ENCODE measurements around the gene RABGAP1L. TPM values are rescaled to one million over a fixed set of nuclear protein-coding genes. Genes with fewer than 3 reads are reported as not detected.
"Not testable (repeated sequence)": the region's sequence is repeated elsewhere in the genome, so short reads cannot be mapped to it uniquely, and the experiment has no call there.

RABGAP1L gene
- polyA plus RNA-seq (ENCODE audit: insufficient read length in 12 of 12), result 10 to 100 TPM in 11 of 12 donors, not detected in 1; 11.4 to 34.1 (median 16.6) TPM
- long read RNA-seq, donor 1, full-length matches to known transcripts, result 4 of 10 reads
- long read RNA-seq, donor 1, partial matches to known transcripts, result 6 of 10 reads
- long read RNA-seq, donor 1, other reads (novel, unspliced or antisense), result 0 of 10 reads
- long read RNA-seq, donor 2, partial matches to known transcripts, result 9 of 9 reads
- long read RNA-seq, donor 2, other reads (novel, unspliced or antisense), result 0 of 9 reads
- long read RNA-seq, donor 3, partial matches to known transcripts, result 0 of 1 reads
- long read RNA-seq, donor 3, other reads (novel, unspliced or antisense), result 0 of 1 reads
- long read RNA-seq, donor 4, result 0 reads
- long read RNA-seq, donor 5, result 0 reads
- long read RNA-seq, donor 6, result 0 reads
- long read RNA-seq, donor 7, result 0 reads
- long read RNA-seq, donor 8, full-length matches to known transcripts, result 2 of 2 reads
- long read RNA-seq, donor 8, partial matches to known transcripts, result 0 of 2 reads
- long read RNA-seq, donor 8, other reads (novel, unspliced or antisense), result 0 of 2 reads
- long read RNA-seq, donor 9, result 0 reads
- long read RNA-seq, donor 10, result 0 reads
- long read RNA-seq, donor 11, partial matches to known transcripts, result 0 of 1 reads
- long read RNA-seq, donor 11, other reads (novel, unspliced or antisense), result 0 of 1 reads

- DNase-seq, result peak; percentile 95
Measured at GRCh38 chr1:174159252-174160108, at the start of gene RABGAP1L. Gene RABGAP1L, plus strand, starts transcription at chr1:174159520.

GRCh38 chr1:174110053-174110452 lies 49.3 kb upstream of the RABGAP1L start:
- no peak for DNase-seq

- DNase-seq, result peak; percentile 22
Measured at GRCh38 chr1:174112489-174113162, 46.7 kb upstream of the RABGAP1L start.

GRCh38 chr1:174114106-174114505 lies 45.2 kb upstream of the RABGAP1L start:
- no peak for DNase-seq

GRCh38 chr1:174114788-174115448 lies 44.4 kb upstream of the RABGAP1L start:
- DNase-seq, result peak; percentile 6

GRCh38 chr1:174116042-174116441 lies 43.3 kb upstream of the RABGAP1L start:
- DNase-seq, result no peak

GRCh38 chr1:174118751-174119150 lies 40.6 kb upstream of the RABGAP1L start:
- peak; percentile 0 for DNase-seq

GRCh38 chr1:174122318-174122717 lies 37.0 kb upstream of the RABGAP1L start:
- not testable (repeated sequence) for DNase-seq

- no peak for DNase-seq
Measured at GRCh38 chr1:174123843-174124242, 35.5 kb upstream of the RABGAP1L start.

GRCh38 chr1:174127176-174127575 lies 32.1 kb upstream of the RABGAP1L start:
- not testable (repeated sequence) for DNase-seq

GRCh38 chr1:174131032-174131638 lies 28.2 kb upstream of the RABGAP1L start:
- no peak for DNase-seq

GRCh38 chr1:174134003-174134659 lies 25.2 kb upstream of the RABGAP1L start:
- no peak for DNase-seq

GRCh38 chr1:174135211-174135610 lies 24.1 kb upstream of the RABGAP1L start:
- DNase-seq, result no peak

- no peak for DNase-seq
Measured at GRCh38 chr1:174136714-174137113, 22.6 kb upstream of the RABGAP1L start.

GRCh38 chr1:174142836-174143235 lies 16.5 kb upstream of the RABGAP1L start:
- no peak for DNase-seq

GRCh38 chr1:174143727-174144396 lies 15.5 kb upstream of the RABGAP1L start:
- not testable (repeated sequence) for DNase-seq

GRCh38 chr1:174144397-174144783 lies 14.9 kb upstream of the RABGAP1L start:
- not testable (repeated sequence) for DNase-seq

- DNase-seq, result no peak
Measured at GRCh38 chr1:174149216-174149615, 10.1 kb upstream of the RABGAP1L start.

GRCh38 chr1:174150499-174150898 lies 8.8 kb upstream of the RABGAP1L start:
- no peak for DNase-seq

Measured in muscle of arm (tissue), 14 donors.